CD14-positive monocyte (primary cell): Measurements from ENCODE around the gene PPP2R3C. TPM values are rescaled to one million over a fixed set of nuclear protein-coding genes. Genes with fewer than 3 reads are reported as not detected.

Experiments used
- DNase-seq, 3 donors: peaks; one replicate each; pipeline ENCODE4 v3.0.0-alpha.2; 2011 to 2022
- H2AFZ ChIP-seq: 2 replicates; pipeline ENCODE4 v1.6.0; 2012; ENCODE audit warnings: mild to moderate bottlenecking, low read depth, low read length, inconsistent platforms; ENCODE audit not compliant: insufficient read depth, poor library complexity, severe bottlenecking
- H3K27ac ChIP-seq, 2 donors: 1 replicate in 1 of 2; 2 replicates in 1 of 2; pipeline ENCODE4 v1.5.1; 2012 to 2013; ENCODE audit warnings: low read length in 2 of 2, control low read depth in 1 of 2, inconsistent platforms in 1 of 2, low read depth in 1 of 2, mild to moderate bottlenecking in 1 of 2
- H3K27me3 ChIP-seq, 2 donors: one replicate each; pipeline versions ENCODE4 v1.6.0 to v1.6.1; 2011 to 2013; ENCODE audit warnings: low read length in 2 of 2; ENCODE audit not compliant: control insufficient read depth in 2 of 2, insufficient read depth in 2 of 2
- H3K36me3 ChIP-seq, 2 donors: replicated peaks in 1 of 2; 1 replicate in 1 of 2; 2 replicates in 1 of 2; pipeline versions ENCODE4 v1.5.1 to v1.6.1; 2012 to 2013; ENCODE audit warnings: low read length in 2 of 2, control low read depth in 1 of 2, inconsistent platforms in 1 of 2, mild to moderate bottlenecking in 1 of 2; ENCODE audit not compliant: insufficient read depth in 2 of 2, control insufficient read depth in 1 of 2
- H3K4me1 ChIP-seq, 2 donors: 1 replicate in 1 of 2; 2 replicates in 1 of 2; pipeline versions ENCODE4 v1.5.1 to v1.6.1; 2012 to 2013; ENCODE audit warnings: low read length in 2 of 2, control low read depth in 1 of 2, inconsistent platforms in 1 of 2, mild to moderate bottlenecking in 1 of 2, moderate library complexity in 1 of 2; ENCODE audit not compliant: insufficient read depth in 2 of 2, control insufficient read depth in 1 of 2
- H3K4me2 ChIP-seq: replicated peaks from 2 replicates; pipeline ENCODE3; 2012; ENCODE audit warnings: low read length, moderate library complexity, mild to moderate bottlenecking; ENCODE audit not compliant: poor library complexity, severe bottlenecking; ENCODE audit errors: extremely low read depth
- H3K4me3 ChIP-seq, 3 experiments: fragments of 200-600 bp in 1 of 3; sonication (generic) in 1 of 3; replicated peaks in 1 of 3; 1 replicate in 2 of 3; 2 replicates in 1 of 3; pipeline ENCODE4 v1.5.1; 2011 to 2013; ENCODE audit warnings: low read length in 3 of 3, mild to moderate bottlenecking in 3 of 3, control low read depth in 2 of 3, low read depth in 2 of 3, inconsistent platforms in 1 of 3, moderate library complexity in 1 of 3
- H3K79me2 ChIP-seq: 2 replicates; pipeline ENCODE4 v1.6.0; 2012; ENCODE audit warnings: mild to moderate bottlenecking, control low read depth, inconsistent platforms, low read length, moderate library complexity; ENCODE audit not compliant: insufficient read depth
- H3K9ac ChIP-seq: 2 replicates; pipeline ENCODE4 v1.6.0; 2017; ENCODE audit warnings: low read length, mild to moderate bottlenecking; ENCODE audit not compliant: insufficient read depth, poor library complexity, severe bottlenecking
- H3K9me3 ChIP-seq, 2 donors: replicated peaks in 1 of 2; 1 replicate in 1 of 2; 2 replicates in 1 of 2; pipeline versions ENCODE4 v1.5.1 to v1.6.1; 2012 to 2013; ENCODE audit warnings: low read length in 2 of 2, control low read depth in 1 of 2; ENCODE audit not compliant: control insufficient read depth in 1 of 2, insufficient read depth in 1 of 2
- H4K20me1 ChIP-seq: 2 replicates; pipeline ENCODE4 v1.6.0; 2012; ENCODE audit warnings: mild to moderate bottlenecking, low read length, control low read depth, moderate library complexity; ENCODE audit not compliant: insufficient read depth
- H3K27ac Mint-ChIP-seq, 7 donors: one replicate each; pipeline ENCODE4 v1.8.0; 2020; ENCODE audit warnings: mild to moderate bottlenecking in 7 of 7, mixed read lengths in 7 of 7, moderate library complexity in 6 of 7, inconsistent platforms in 2 of 7
- H3K27me3 Mint-ChIP-seq, 3 donors: one replicate each; pipeline ENCODE4 v1.8.0; 2021 to 2022; ENCODE audit warnings: low read depth in 3 of 3, mild to moderate bottlenecking in 3 of 3, mixed read lengths in 3 of 3, moderate library complexity in 3 of 3, inconsistent platforms in 1 of 3
- H3K36me3 Mint-ChIP-seq, 2 donors: one replicate each; pipeline ENCODE4 v1.8.0; 2020; ENCODE audit warnings: mixed read lengths in 2 of 2, inconsistent platforms in 1 of 2, mild to moderate bottlenecking in 1 of 2
- H3K4me1 Mint-ChIP-seq: one replicate; pipeline ENCODE4 v1.8.0; 2020; ENCODE audit warnings: mild to moderate bottlenecking, mixed read lengths
- H3K4me3 Mint-ChIP-seq, 2 donors: one replicate each; pipeline ENCODE4 v1.8.0; 2020; ENCODE audit warnings: mild to moderate bottlenecking in 2 of 2, mixed read lengths in 2 of 2, moderate library complexity in 1 of 2
- H3K9me3 Mint-ChIP-seq, 7 donors: one replicate each; pipeline ENCODE4 v1.8.0; 2020 to 2022; ENCODE audit warnings: mixed read lengths in 7 of 7, mild to moderate bottlenecking in 6 of 7, moderate library complexity in 6 of 7, inconsistent platforms in 2 of 7
- CTCF ChIP-seq: fragments of 200-600 bp; IDR thresholded peaks from one replicate; pipeline ENCODE4 v1.8.0; 2022; ENCODE audit warnings: antibody characterized with exemption, mild to moderate bottlenecking
- WGBS: methylation state at CpG from one replicate; pipeline ENCODE4 v1.1.5; 2013; ENCODE audit warnings: missing lambda C conversion rate; ENCODE audit not compliant: insufficient coverage; 5-methylcytosine and 5-hydroxymethylcytosine counted together
- intact Hi-C, 2 donors: fragments of 100-400 bp; cut with micrococcal nuclease; formaldehyde crosslinking; loops; one replicate each; pipeline versions ENCODE4 v1.15.0 to v1.15.1; 2023
- polyA plus RNA-seq, 3 donors: library from polyadenylated mRNA; depleted of rRNA in 1 of 3; unstranded in 2 of 3; stranded (reverse) in 1 of 3; fragments of 300-500 nt in 2 of 3; fragments of >200 nt in 1 of 3; fragmentation: Illumina TruSeq in 2 of 3; gene quantifications; 1 replicate in 2 of 3; 2 replicates in 1 of 3; pipeline ENCODE4 v1.2.3, GENCODE V29; 2012 to 2021

The PPP2R3C gene
- polyA plus RNA-seq, 3 donors: 21.4 to 131 (median 122) TPM

DNA sequence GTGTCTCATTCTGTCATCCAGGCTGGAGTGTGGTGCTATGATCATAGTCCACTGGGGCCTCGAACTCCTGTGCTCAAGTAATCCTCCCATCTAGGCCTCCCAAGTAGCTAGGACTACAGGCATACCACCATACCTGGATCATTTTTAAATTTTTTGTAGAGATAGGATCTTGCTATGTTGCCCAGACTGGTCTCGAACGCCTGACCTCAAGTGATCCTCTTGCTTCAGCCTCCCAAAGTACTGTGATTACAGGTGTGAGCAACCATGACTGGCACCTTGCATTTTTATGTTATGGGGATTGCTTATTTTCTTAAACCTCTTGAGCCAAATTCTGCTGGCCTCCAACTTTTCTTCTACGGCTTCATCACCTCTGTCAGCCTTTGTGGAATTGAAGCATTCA is 27.4 kb upstream of the PPP2R3C start:
- Histone ChIP-seq H3K4me2 (no peak overlapping the region), H3K4me3 (no peak overlapping the region), H4K20me1 (no peaks in the 10 kb centered on the region), H2AFZ (no peak overlapping the region), H3K9me3 (no peaks in the 10 kb centered on the region), H3K9ac (no peak overlapping the region), H3K4me1 (no peaks in the 10 kb centered on the region), H3K79me2 (peaks cover 6% of the 10 kb centered on the region), H3K27ac (no peak overlapping the region), H3K27me3 (no peaks in the 10 kb centered on the region), H3K36me3 (peaks cover 2 to 33% of the 10 kb centered on the region in 2 donors)
- H3K4me1 Mint-ChIP-seq: peaks cover 2% of the 10 kb centered on the region
- H3K27ac Mint-ChIP-seq: no peak overlapping the region
- DNase-seq: no peak
- WGBS: 100% methylated on average over 2 of the region's 4 CpGs
- peaks cover 0 to 5% (median 0%) of the 10 kb centered on the region in 7 donors for H3K9me3 Mint-ChIP-seq
- no peaks in the 10 kb centered on the region for H3K27me3 Mint-ChIP-seq
- peaks cover 36 to 53% of the 10 kb centered on the region in 2 donors for H3K36me3 Mint-ChIP-seq
- intact Hi-C loops: no loop called here
- no peak overlapping the region for H3K4me3 Mint-ChIP-seq
- no peak for TF ChIP-seq CTCF

GRCh38 chr14:35147711-35148110 is 25.9 kb upstream of the PPP2R3C start:
- Histone ChIP-seq H3K9me3 (no peaks in the 10 kb centered on the region), H3K4me3 (no peak overlapping the region), H3K9ac (no peak overlapping the region), H3K4me2 (no peak overlapping the region), H3K4me1 (no peaks in the 10 kb centered on the region), H3K27ac (no peak overlapping the region), H3K36me3 (peaks cover 2 to 46% of the 10 kb centered on the region in 2 donors), H3K27me3 (no peaks in the 10 kb centered on the region), H2AFZ (no peak overlapping the region), H4K20me1 (no peaks in the 10 kb centered on the region), H3K79me2 (peaks cover 6% of the 10 kb centered on the region)
- TF ChIP-seq CTCF: no peak
- Mint-ChIP-seq H3K4me3 (no peak overlapping the region), H3K4me1 (no peaks in the 10 kb centered on the region), H3K27me3 (no peaks in the 10 kb centered on the region), H3K27ac (no peak overlapping the region), H3K9me3 (peaks cover 0 to 5% (median 0%) of the 10 kb centered on the region in 7 donors), H3K36me3 (peaks cover 36 to 61% of the 10 kb centered on the region in 2 donors)
- intact Hi-C loops: loop anchor here in 1 of 2 donors (1.0 kb wide), 1 partner anchor 11 kb away; no protein-coding TSS in a partner anchor
- DNase-seq: no peak
- 100% methylated on average over 1 of the region's 3 CpGs for WGBS
